H1 (cell line): ENCODE measurements around the gene SLMAP. TPM values are rescaled to one million over a fixed set of nuclear protein-coding genes. Genes with fewer than 3 reads are reported as not detected.

Source experiments
- CTCF ChIA-PET: fragments of 300-600 bp; sonication (Branson Sonifier 250); formaldehyde crosslinking; loops from one replicate; lab custom pipeline; 2021; ENCODE audit not compliant: partially characterized antibody; lab: Charles Lee
- POLR2A ChIA-PET: fragments of 300-600 bp; sonication (Branson Sonifier 250); formaldehyde crosslinking; loops from one replicate; lab custom pipeline; 2021; ENCODE audit warnings: inconsistent platforms; ENCODE audit not compliant: partially characterized antibody; lab: Charles Lee
- DNase-seq, 2 experiments: peaks; one replicate each; pipeline versions ENCODE4 v3.0.0 to v3.0.0-alpha.2; 2010 to 2022; ENCODE audit warnings: low spot score in 2 of 2, low read depth in 1 of 2, mixed read lengths in 1 of 2
- FAIRE-seq: peaks from 2 replicates; lab custom pipeline; 2011; peaks lifted over from hg19 to GRCh38; lab: Jason Lieb, UNC
- H2AFZ ChIP-seq: 2 replicates; pipeline ENCODE4 v1.8.1; 2012; ENCODE audit warnings: low read length, inconsistent platforms
- H2AK5ac ChIP-seq: 2 replicates; pipeline ENCODE4 v1.6.1; 2013; ENCODE audit warnings: low read depth, low read length
- H2BK120ac ChIP-seq: replicated peaks from 2 replicates; pipeline ENCODE3; 2013; ENCODE audit warnings: low read depth, low read length, inconsistent platforms
- H2BK12ac ChIP-seq: 2 replicates; pipeline ENCODE4 v1.6.1; 2013; ENCODE audit warnings: low read depth, low read length
- H2BK15ac ChIP-seq: 2 replicates; pipeline ENCODE4 v1.6.1; 2013; ENCODE audit warnings: low read length
- H2BK20ac ChIP-seq: 2 replicates; pipeline ENCODE4 v1.6.1; 2013; ENCODE audit warnings: low read length
- H2BK5ac ChIP-seq: 2 replicates; pipeline ENCODE4 v1.6.1; 2013; ENCODE audit warnings: low read depth, low read length
- H3K14ac ChIP-seq: 2 replicates; pipeline ENCODE4 v1.6.1; 2013; ENCODE audit warnings: inconsistent platforms; ENCODE audit not compliant: insufficient read length
- H3K18ac ChIP-seq: 2 replicates; pipeline ENCODE4 v1.6.1; 2013; ENCODE audit warnings: low read length; ENCODE audit errors: extremely low read depth
- H3K23ac ChIP-seq: 2 replicates; pipeline ENCODE4 v1.6.1; 2013; ENCODE audit warnings: inconsistent platforms; ENCODE audit not compliant: insufficient read length
- H3K23me2 ChIP-seq: 2 replicates; pipeline ENCODE4 v1.6.1; 2013; ENCODE audit warnings: low read depth, low read length
- H3K27ac ChIP-seq: 2 replicates; pipeline ENCODE4 v1.6.1; 2011; ENCODE audit warnings: low read depth, low read length, inconsistent platforms
- H3K27me3 ChIP-seq, 4 experiments: replicated peaks in 1 of 4; 1 replicate in 1 of 4; 2 replicates in 3 of 4; pipeline versions ENCODE4 v1.6.1 to v1.8.1; 2011 to 2013; ENCODE audit warnings: low read length in 3 of 4, mild to moderate bottlenecking in 3 of 4, inconsistent platforms in 2 of 4, mixed read lengths in 2 of 4, moderate library complexity in 1 of 4; ENCODE audit not compliant: control insufficient read depth in 3 of 4, insufficient read depth in 3 of 4; ENCODE audit errors: extremely low read depth in 1 of 4
- H3K36me3 ChIP-seq, 4 experiments: 2 replicates each; pipeline versions ENCODE4 v1.6.1 to v1.8.1; 2011 to 2013; ENCODE audit warnings: mild to moderate bottlenecking in 4 of 4, low read length in 3 of 4, moderate library complexity in 2 of 4, control low read depth in 1 of 4, inconsistent platforms in 1 of 4; ENCODE audit not compliant: insufficient read depth in 4 of 4, control insufficient read depth in 2 of 4
- H3K4ac ChIP-seq: replicated peaks from 2 replicates; pipeline ENCODE3; 2013; ENCODE audit warnings: low read length, low read depth, mixed read lengths, inconsistent platforms; ENCODE audit not compliant: insufficient read length
- H3K4me1 ChIP-seq, 4 experiments: replicated peaks in 1 of 4; 1 replicate in 1 of 4; 2 replicates in 3 of 4; pipeline versions ENCODE4 v1.6.1 to v1.8.1; 2011 to 2013; ENCODE audit warnings: low read length in 3 of 4, inconsistent platforms in 2 of 4, mixed read lengths in 1 of 4; ENCODE audit not compliant: insufficient read depth in 4 of 4, control insufficient read depth in 3 of 4
- H3K4me2 ChIP-seq, 2 experiments: 2 replicates each; pipeline versions ENCODE4 v1.6.1 to v1.8.1; 2011 to 2013; ENCODE audit warnings: low read depth in 2 of 2, low read length in 2 of 2, control low read depth in 1 of 2, inconsistent platforms in 1 of 2, mild to moderate bottlenecking in 1 of 2; ENCODE audit not compliant: insufficient read depth in 1 of 2
- H3K4me3 ChIP-seq, 4 experiments: fragments of 200-600, 300-600 bp in 1 of 4; sonication (generic), shearing (Covaris generic), sonication (Bioruptor Twin) in 1 of 4; 2 replicates each; pipeline versions ENCODE4 v1.5.1 to v1.8.1; 2011 to 2016; ENCODE audit warnings: low read length in 4 of 4, low read depth in 3 of 4, control low read depth in 2 of 4, inconsistent platforms in 2 of 4, mild to moderate bottlenecking in 2 of 4, mixed read lengths in 1 of 4, moderate library complexity in 1 of 4; ENCODE audit not compliant: insufficient read depth in 2 of 4; ENCODE audit errors: extremely low read depth in 1 of 4
- H3K56ac ChIP-seq: replicated peaks from 2 replicates; pipeline ENCODE3; 2013; ENCODE audit warnings: low read depth, mild to moderate bottlenecking, mixed read lengths, low read length, inconsistent platforms; ENCODE audit not compliant: insufficient read length
- H3K79me1 ChIP-seq: 2 replicates; pipeline ENCODE4 v1.6.1; 2013; ENCODE audit warnings: low read depth, low read length, control low read depth
- H3K79me2 ChIP-seq, 2 experiments: 2 replicates each; pipeline versions ENCODE4 v1.6.1 to v1.8.1; 2012 to 2013; ENCODE audit warnings: low read length in 2 of 2, mild to moderate bottlenecking in 2 of 2, inconsistent platforms in 1 of 2; ENCODE audit not compliant: insufficient read depth in 2 of 2, control insufficient read depth in 1 of 2
- H3K9ac ChIP-seq, 4 experiments: replicated peaks in 1 of 4; 1 replicate in 1 of 4; 2 replicates in 3 of 4; pipeline versions ENCODE4 v1.6.1 to v1.8.1; 2011 to 2013; ENCODE audit warnings: low read depth in 3 of 4, low read length in 3 of 4, control low read depth in 2 of 4, mild to moderate bottlenecking in 2 of 4, moderate library complexity in 2 of 4, inconsistent platforms in 1 of 4; ENCODE audit errors: extremely low read depth in 1 of 4
- H3K9me3 ChIP-seq, 2 experiments: 2 replicates each; pipeline versions ENCODE4 v1.6.1 to v1.8.1; 2012 to 2013; ENCODE audit warnings: mild to moderate bottlenecking in 2 of 2, moderate library complexity in 2 of 2, control low read depth in 1 of 2, inconsistent platforms in 1 of 2, low read depth in 1 of 2, low read length in 1 of 2, mixed read lengths in 1 of 2; ENCODE audit not compliant: insufficient read depth in 2 of 2
- H4K20me1 ChIP-seq, 2 experiments: replicated peaks in 1 of 2; 2 replicates each; pipeline versions ENCODE3 to v1.8.1; 2011 to 2013; ENCODE audit warnings: inconsistent platforms in 2 of 2, low read length in 2 of 2, mild to moderate bottlenecking in 1 of 2; ENCODE audit not compliant: insufficient read depth in 2 of 2, control insufficient read depth in 1 of 2
- H4K5ac ChIP-seq: 2 replicates; pipeline ENCODE4 v1.6.1; 2013; ENCODE audit warnings: low read length, low read depth, mixed read lengths, inconsistent platforms; ENCODE audit not compliant: insufficient read length
- H4K8ac ChIP-seq: 2 replicates; pipeline ENCODE4 v1.8.0; 2013; ENCODE audit warnings: mild to moderate bottlenecking, moderate library complexity, low read length, inconsistent platforms; ENCODE audit not compliant: insufficient read depth; ENCODE audit errors: extremely low read depth
- H4K91ac ChIP-seq: replicated peaks from 2 replicates; pipeline ENCODE3; 2013; ENCODE audit warnings: low read length, mixed read lengths, inconsistent platforms; ENCODE audit not compliant: insufficient read length
- RAD21 ChIP-seq, 2 experiments: IDR thresholded peaks in 1 of 2; conservative IDR thresholded peaks in 1 of 2; 2 replicates each; pipeline ENCODE4 v1.6.1; 2011; ENCODE audit warnings: low read depth in 2 of 2, low read length in 2 of 2, improper control_type of control experiment in 1 of 2, inconsistent platforms in 1 of 2, mild to moderate bottlenecking in 1 of 2, moderate library complexity in 1 of 2
- TBP ChIP-seq: IDR thresholded peaks from 2 replicates; pipeline ENCODE4 v1.6.1; 2011; ENCODE audit warnings: low read depth, low read length, improper control_type of control experiment
- WGBS, 2 experiments: shearing (Covaris generic) in 1 of 2; methylation state at CpG; one replicate each; pipeline versions ENCODE4 v1.1.6 to v1.1.7; 2013 to 2015; ENCODE audit warnings: low lambda C conversion rate in 2 of 2, mixed read lengths in 2 of 2, inconsistent platforms in 1 of 2, low coverage in 1 of 2, missing lambda C conversion rate in 1 of 2; ENCODE audit not compliant: insufficient replicate concordance in 2 of 2, insufficient coverage in 1 of 2, insufficient read length in 1 of 2; ENCODE audit errors: extremely low coverage in 1 of 2, missing lambda C conversion rate in 1 of 2; 5-methylcytosine and 5-hydroxymethylcytosine counted together
- polyA plus RNA-seq, 7 experiments: library from polyadenylated mRNA; depleted of rRNA in 3 of 7; stranded (reverse) in 5 of 7; unstranded in 2 of 7; fragments of >200 nt in 5 of 7; fragments of 200-250 nt in 2 of 7; gene quantifications; 1 replicate in 5 of 7; 2 replicates in 1 of 7; 4 replicates in 1 of 7; pipeline versions ENCODE4 v1.2.1 to v1.2.3, GENCODE V29; 2011 to 2013; ENCODE audit warnings: missing spikeins in 2 of 7, mixed read lengths in 2 of 7
- total RNA-seq: library from RNA; stranded (reverse); fragmentation: NEBNext Ultra II Directional; extraction: Animal tissue kit (Norgen Biotek cat#: 25700); gene quantifications from 2 replicates; pipeline ENCODE4 v1.2.1, GENCODE V29; 2021

SLMAP gene
- total and polyA plus RNA-seq, 2 of the 8 experiments (the other 6 are each of a cell fraction or from before 2014, with no cell fraction given): 13.6 to 70.4 TPM

DNA sequence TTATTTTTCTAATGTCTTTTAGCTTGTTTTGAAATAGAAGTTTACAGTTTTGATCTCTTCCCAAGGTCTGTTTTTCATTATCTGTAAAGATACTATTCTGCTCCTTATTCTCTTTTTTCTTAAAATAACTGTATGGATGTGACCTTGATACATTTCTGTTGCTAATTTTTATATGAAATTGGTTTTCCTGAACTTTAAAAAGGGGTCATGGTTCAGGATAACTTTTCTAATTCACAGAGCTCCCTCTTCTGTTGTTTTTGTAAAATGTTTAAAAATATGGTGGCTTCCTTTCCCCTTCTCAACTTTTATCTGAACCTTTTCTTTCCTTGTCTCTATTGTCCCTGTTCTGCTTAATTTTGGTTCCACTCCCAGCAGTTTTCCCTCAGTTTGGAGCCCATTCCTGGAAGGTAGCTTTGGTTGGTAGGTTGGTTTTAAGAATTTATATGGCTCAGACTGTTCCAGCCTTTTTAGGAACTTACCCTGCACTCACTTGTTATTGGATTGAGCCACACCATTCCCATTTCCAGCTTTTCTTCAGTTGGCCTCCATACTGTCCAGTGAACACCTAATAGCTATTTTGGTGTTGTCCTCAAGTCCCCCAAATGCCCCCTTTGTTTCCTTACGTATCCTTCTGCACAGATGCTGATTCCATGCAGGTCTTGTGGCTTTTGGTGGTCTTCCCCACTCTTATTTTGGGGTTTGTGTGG, 70.3 kb downstream of the SLMAP start:
- Histone ChIP-seq H3K4me2 (no peak overlapping the region), H2AK5ac (0 out of 2 replicates have a peak overlapping the region, but pooled peaks have one; percentile 19), H2BK12ac (no peak overlapping the region), H4K8ac (no peak overlapping the region), H3K23me2 (no peaks in the 10 kb centered on the region; the same call in 1 of the 2 replicates), H2BK15ac (no peak overlapping the region), H3K36me3 (no peaks in the 10 kb centered on the region), H2BK5ac (no peak overlapping the region), H4K91ac (no peak overlapping the region), H3K56ac (no peak overlapping the region), H3K4ac (no peak overlapping the region), H2BK20ac (no peak overlapping the region), H3K27me3 (no peaks in the 10 kb centered on the region), H3K79me2 (peaks cover 0 to 70% of the 10 kb centered on the region in 2 experiments; a peak in 3 of 4 replicates), H3K9ac (no peak overlapping the region), H4K5ac (no peak overlapping the region), H3K23ac (no peak overlapping the region), H3K4me3 (no peak overlapping the region), H2BK120ac (no peak overlapping the region), H2AFZ (no peak overlapping the region), H3K79me1 (no peaks in the 10 kb centered on the region; the same call in 1 of the 2 replicates), H3K14ac (no peak overlapping the region), H3K9me3 (no peaks in the 10 kb centered on the region), H4K20me1 (no peaks in the 10 kb centered on the region), H3K4me1 (peaks cover 2 to 13% (median 12%) of the 10 kb centered on the region in 4 experiments), H3K27ac (no peak overlapping the region), H3K18ac (no peak overlapping the region)
- CTCF ChIA-PET: interaction anchor here (0.6 to 0.7 kb wide), 2 partner anchors 70 to 194 kb away, joined by 3 read pairs; partner anchors contain the start of gene SLMAP
- FAIRE-seq: peak; percentile 19
- DNase-seq: no peak
- 80% methylated on average over 1 of the region's 1 CpG; no CpG with 5 or more reads in 1 of the 2 experiments for WGBS, 2 experiments
- no peak for TF ChIP-seq TBP
- TF ChIP-seq RAD21 (IDR thresholded peaks at IDR 0.05 in 1 of 2, conservative IDR thresholded peaks at IDR 0.05 in 1 of 2; ENCODE audit: low read depth in 2 of 2, low read length in 2 of 2): peak in 1 of 2 experiments; percentile 13; a peak in 1 of 4 replicates
- POLR2A ChIA-PET: interaction anchor here (1.4 kb wide), 1 partner anchor 133 kb away, joined by 3 read pairs; the partner anchor contains the start of gene DENND6A
